OCI-LY3 (cell line): ENCODE measurements around the gene TEX29.

Experiments
- EZH2phosphoT487 ChIP-seq: fragments of 200-600 bp; shearing (Covaris generic); IDR thresholded peaks from 2 replicates; pipeline ENCODE4 v1.6.1; 2018; ENCODE audit warnings: antibody characterized with exemption, mixed run types, low read depth
- TF ChIP-seq, protein P1 (sequence below): fragments of 200-600, 300-600 bp; sonication (generic); IDR thresholded peaks from 2 replicates; pipeline ENCODE4 v1.5.1; 2014; ENCODE audit warnings: antibody characterized with exemption, low read length, low read depth

DNA sequence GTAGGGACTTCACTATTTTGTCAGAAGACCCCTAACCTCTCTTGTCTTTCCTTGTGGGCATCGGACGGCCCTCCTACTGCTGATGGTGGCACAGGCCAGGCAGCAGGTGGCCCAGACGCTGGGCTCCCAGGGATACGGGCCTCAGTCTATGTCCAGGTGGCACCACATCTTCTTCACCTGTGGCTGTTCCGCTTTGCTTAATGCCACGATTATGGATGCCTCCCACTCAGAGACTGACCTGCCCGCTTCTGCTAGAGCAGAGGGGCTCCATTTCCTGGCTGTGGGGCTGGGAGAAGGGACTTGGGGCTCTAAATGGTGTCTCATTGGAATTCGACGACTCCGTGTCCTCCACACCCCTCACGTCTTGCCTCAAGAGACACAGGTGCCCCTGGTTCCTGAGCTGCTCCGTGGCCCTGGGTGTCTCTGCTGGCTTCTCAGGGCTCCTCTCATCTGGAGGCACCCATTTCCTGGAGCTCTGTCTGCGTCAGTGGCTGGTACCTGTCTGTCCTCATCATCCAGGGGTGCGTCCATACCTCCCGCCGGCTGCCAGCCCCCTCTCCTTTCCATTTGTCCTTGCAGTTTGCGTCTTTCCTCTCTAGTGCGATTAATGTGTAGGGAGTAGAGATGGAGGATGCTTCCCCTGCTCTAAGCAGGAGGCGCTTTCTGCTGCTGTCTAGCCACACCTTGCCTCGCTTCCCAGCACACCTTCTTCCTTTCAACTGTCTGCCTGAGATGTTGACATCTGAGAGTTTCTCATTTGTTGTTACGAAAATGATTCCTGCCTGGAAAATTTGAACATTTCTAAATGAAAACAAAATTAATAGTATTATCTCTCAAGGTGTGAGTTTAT, 63.4 kb downstream of the TEX29 start:
- TF ChIP-seq, protein P1, sequence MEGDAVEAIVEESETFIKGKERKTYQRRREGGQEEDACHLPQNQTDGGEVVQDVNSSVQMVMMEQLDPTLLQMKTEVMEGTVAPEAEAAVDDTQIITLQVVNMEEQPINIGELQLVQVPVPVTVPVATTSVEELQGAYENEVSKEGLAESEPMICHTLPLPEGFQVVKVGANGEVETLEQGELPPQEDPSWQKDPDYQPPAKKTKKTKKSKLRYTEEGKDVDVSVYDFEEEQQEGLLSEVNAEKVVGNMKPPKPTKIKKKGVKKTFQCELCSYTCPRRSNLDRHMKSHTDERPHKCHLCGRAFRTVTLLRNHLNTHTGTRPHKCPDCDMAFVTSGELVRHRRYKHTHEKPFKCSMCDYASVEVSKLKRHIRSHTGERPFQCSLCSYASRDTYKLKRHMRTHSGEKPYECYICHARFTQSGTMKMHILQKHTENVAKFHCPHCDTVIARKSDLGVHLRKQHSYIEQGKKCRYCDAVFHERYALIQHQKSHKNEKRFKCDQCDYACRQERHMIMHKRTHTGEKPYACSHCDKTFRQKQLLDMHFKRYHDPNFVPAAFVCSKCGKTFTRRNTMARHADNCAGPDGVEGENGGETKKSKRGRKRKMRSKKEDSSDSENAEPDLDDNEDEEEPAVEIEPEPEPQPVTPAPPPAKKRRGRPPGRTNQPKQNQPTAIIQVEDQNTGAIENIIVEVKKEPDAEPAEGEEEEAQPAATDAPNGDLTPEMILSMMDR = no peak
- TF ChIP-seq EZH2phosphoT487 = no peak
